ENCODE measurements around the gene NPTN. TPM values are rescaled to one million over a fixed set of nuclear protein-coding genes. Genes with fewer than 3 reads are reported as not detected.

The NPTN gene
- total RNA-seq, 1 donor from 2014 or later: 256 TPM

GRCh38 chr15:73629798-73630429 lies 3.3 kb downstream of the NPTN start:
- no peak for DNase-seq (ENCODE audit: low spot score)
- Mint-ChIP-seq H3K27ac (ENCODE audit: unreplicated experiment) (peak overlapping the region; percentile 93), H3K4me3 (ENCODE audit: unreplicated experiment) (peak overlapping the region; percentile 19), H3K36me3 (ENCODE audit: low read depth) (no peaks in the 10 kb centered on the region), H3K9me3 (ENCODE audit: low read depth) (no peaks in the 10 kb centered on the region), H3K27me3 (ENCODE audit: low read depth) (no peaks in the 10 kb centered on the region), H3K4me1 (ENCODE audit: low read depth) (peaks cover 79% of the 10 kb centered on the region)
- TF ChIP-seq CTCF (IDR thresholded peaks at IDR 0.05): no peak

- Mint-ChIP-seq H3K27ac (ENCODE audit: unreplicated experiment) (peak overlapping the region; percentile 93), H3K9me3 (ENCODE audit: low read depth) (no peaks in the 10 kb centered on the region), H3K4me1 (ENCODE audit: low read depth) (peaks cover 79% of the 10 kb centered on the region), H3K4me3 (ENCODE audit: unreplicated experiment) (peak overlapping the region; percentile 19), H3K27me3 (ENCODE audit: low read depth) (no peaks in the 10 kb centered on the region), H3K36me3 (ENCODE audit: low read depth) (no peaks in the 10 kb centered on the region)
- TF ChIP-seq CTCF (IDR thresholded peaks at IDR 0.05): no peak
- no peak for DNase-seq (ENCODE audit: low spot score)
These were observed 4.0 kb downstream of the NPTN start for GRCh38 chr15:73628976-73629797.

- Mint-ChIP-seq H3K27ac (ENCODE audit: unreplicated experiment) (peak overlapping the region; percentile 37), H3K9me3 (ENCODE audit: low read depth) (no peaks in the 10 kb centered on the region), H3K4me1 (ENCODE audit: low read depth) (peaks cover 80% of the 10 kb centered on the region), H3K27me3 (ENCODE audit: low read depth) (no peaks in the 10 kb centered on the region), H3K4me3 (ENCODE audit: unreplicated experiment) (no peak overlapping the region), H3K36me3 (ENCODE audit: low read depth) (no peaks in the 10 kb centered on the region)
- TF ChIP-seq CTCF (IDR thresholded peaks at IDR 0.05): no peak
- DNase-seq (ENCODE audit: low spot score): no peak
These were observed 5.1 kb downstream of the NPTN start for GRCh38 chr15:73628102-73628501.

GRCh38 chr15:73626072-73626471 lies 7.1 kb downstream of the NPTN start:
- TF ChIP-seq CTCF (IDR thresholded peaks at IDR 0.05): no peak
- Mint-ChIP-seq H3K36me3 (ENCODE audit: low read depth) (no peaks in the 10 kb centered on the region), H3K27ac (ENCODE audit: unreplicated experiment) (peak overlapping the region; percentile 3), H3K9me3 (ENCODE audit: low read depth) (no peaks in the 10 kb centered on the region), H3K4me3 (ENCODE audit: unreplicated experiment) (no peak overlapping the region), H3K4me1 (ENCODE audit: low read depth) (peaks cover 89% of the 10 kb centered on the region), H3K27me3 (ENCODE audit: low read depth) (no peaks in the 10 kb centered on the region)
- no peak for DNase-seq (ENCODE audit: low spot score)

GRCh38 chr15:73624530-73624929 lies 8.7 kb downstream of the NPTN start:
- no peak for TF ChIP-seq CTCF (IDR thresholded peaks at IDR 0.05)
- H3K27ac Mint-ChIP-seq (ENCODE audit: unreplicated experiment): peak overlapping the region; percentile 13
- no peaks in the 10 kb centered on the region for H3K27me3 Mint-ChIP-seq (ENCODE audit: low read depth)
- H3K4me1 Mint-ChIP-seq (ENCODE audit: low read depth): peaks cover 87% of the 10 kb centered on the region
- DNase-seq (ENCODE audit: low spot score): no peak
- H3K4me3 Mint-ChIP-seq (ENCODE audit: unreplicated experiment): no peak overlapping the region
- no peaks in the 10 kb centered on the region for H3K9me3 Mint-ChIP-seq (ENCODE audit: low read depth)
- no peaks in the 10 kb centered on the region for H3K36me3 Mint-ChIP-seq (ENCODE audit: low read depth)

All from chondrocyte (in vitro differentiated cells).